Muscle of leg (tissue), 11 donors: ENCODE results near the gene HTR5A. TPM values are rescaled to one million over a fixed set of nuclear protein-coding genes. Genes with fewer than 3 reads are reported as not detected.

Experiments
- DNase-seq: peaks from one replicate; pipeline ENCODE4 v3.0.0; 2013
- H3K27ac ChIP-seq: one replicate; pipeline ENCODE4 v1.5.1; 2013; ENCODE audit warnings: mild to moderate bottlenecking, low read length, control low read depth
- H3K27me3 ChIP-seq: one replicate; pipeline ENCODE4 v1.6.1; 2013; ENCODE audit warnings: low read length; ENCODE audit not compliant: control insufficient read depth, insufficient read depth
- H3K36me3 ChIP-seq: one replicate; pipeline ENCODE4 v1.6.1; 2013; ENCODE audit warnings: low read length; ENCODE audit not compliant: control insufficient read depth, insufficient read depth
- H3K4me1 ChIP-seq: one replicate; pipeline ENCODE4 v1.6.1; 2013; ENCODE audit warnings: low read length; ENCODE audit not compliant: control insufficient read depth, insufficient read depth
- H3K4me3 ChIP-seq: one replicate; pipeline ENCODE4 v1.5.1; 2013; ENCODE audit warnings: low read length, control low read depth
- H3K9me3 ChIP-seq: replicated peaks from 2 replicates; pipeline ENCODE4 v1.6.1; 2013; ENCODE audit warnings: low read depth, low read length; ENCODE audit not compliant: control insufficient read depth
- WGBS: methylation state at CpG from one replicate; pipeline ENCODE4 v1.1.5; 2013; ENCODE audit warnings: missing lambda C conversion rate; ENCODE audit not compliant: insufficient coverage; 5-methylcytosine and 5-hydroxymethylcytosine counted together
- polyA plus RNA-seq, 8 donors: library from polyadenylated mRNA; unstranded; fragments of 120-200 nt; gene quantifications; one replicate each; pipeline versions ENCODE4 v1.2.1 to v1.2.3, GENCODE V29; 2013; ENCODE audit warnings: inconsistent platforms in 1 of 8, low replicate concordance in 1 of 8; ENCODE audit not compliant: insufficient read length in 8 of 8, insufficient read depth in 1 of 8
- total RNA-seq: library from RNA; stranded (reverse); fragments of 120-200 nt; gene quantifications from one replicate; pipeline ENCODE4 v1.2.4, GENCODE V29; 2013

Gene HTR5A
- total and polyA plus RNA-seq, 9 donors = not detected

DNA sequence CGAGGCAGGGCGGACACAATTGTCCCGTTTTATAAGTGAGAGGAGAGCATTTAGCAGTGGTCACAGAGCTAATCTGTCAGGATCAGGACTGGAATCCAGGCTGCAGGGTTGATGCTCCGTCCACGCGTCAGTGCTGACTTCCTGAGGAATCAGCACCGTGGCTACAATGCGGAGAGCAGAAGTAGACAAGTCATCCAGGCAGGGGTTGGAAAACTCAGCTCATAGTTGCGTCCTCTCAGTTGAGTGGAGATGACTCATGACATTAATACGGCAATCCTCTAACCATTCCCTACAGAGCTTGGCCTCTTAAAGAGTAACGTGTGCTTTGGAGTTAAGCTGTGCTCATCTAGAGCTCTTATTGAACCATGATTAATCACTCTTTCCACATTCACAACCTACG is 17.1 kb upstream of the HTR5A start:
- no peaks in the 10 kb centered on the region for H3K4me1 ChIP-seq
- no peak overlapping the region for H3K4me3 ChIP-seq
- H3K27ac ChIP-seq = no peak overlapping the region
- 69% methylated on average over 9 of the region's 12 CpGs for WGBS
- H3K27me3 ChIP-seq = no peaks in the 10 kb centered on the region
- H3K36me3 ChIP-seq = no peaks in the 10 kb centered on the region
- DNase-seq = no peak
- no peaks in the 10 kb centered on the region for H3K9me3 ChIP-seq

DNA sequence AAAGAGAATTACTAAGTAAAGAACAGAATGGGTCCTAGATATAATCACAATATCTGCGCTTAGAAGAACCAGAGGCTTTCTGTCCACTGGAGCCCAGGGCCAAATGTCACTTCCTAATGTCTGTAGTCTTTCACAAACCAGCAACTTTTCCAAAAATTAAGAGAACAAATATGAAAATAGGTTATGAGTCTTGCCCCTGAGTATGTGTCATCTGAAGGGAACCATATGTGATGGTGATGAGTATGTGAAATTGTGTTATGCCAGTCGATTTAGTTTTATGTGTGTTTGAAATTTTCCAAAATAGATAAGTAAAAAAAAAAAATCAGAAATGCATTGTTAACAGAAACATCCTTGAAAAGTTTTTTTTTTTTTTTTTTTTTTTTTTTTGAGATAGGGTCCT is 15.4 kb upstream of the HTR5A start:
- no CpG with 5 or more reads among the region's 2 CpGs for WGBS
- no peak for DNase-seq
- no peak overlapping the region for H3K4me3 ChIP-seq
- no peaks in the 10 kb centered on the region for H3K27me3 ChIP-seq
- H3K9me3 ChIP-seq = no peaks in the 10 kb centered on the region
- no peaks in the 10 kb centered on the region for H3K4me1 ChIP-seq
- H3K36me3 ChIP-seq = no peaks in the 10 kb centered on the region
- H3K27ac ChIP-seq = no peak overlapping the region

DNA sequence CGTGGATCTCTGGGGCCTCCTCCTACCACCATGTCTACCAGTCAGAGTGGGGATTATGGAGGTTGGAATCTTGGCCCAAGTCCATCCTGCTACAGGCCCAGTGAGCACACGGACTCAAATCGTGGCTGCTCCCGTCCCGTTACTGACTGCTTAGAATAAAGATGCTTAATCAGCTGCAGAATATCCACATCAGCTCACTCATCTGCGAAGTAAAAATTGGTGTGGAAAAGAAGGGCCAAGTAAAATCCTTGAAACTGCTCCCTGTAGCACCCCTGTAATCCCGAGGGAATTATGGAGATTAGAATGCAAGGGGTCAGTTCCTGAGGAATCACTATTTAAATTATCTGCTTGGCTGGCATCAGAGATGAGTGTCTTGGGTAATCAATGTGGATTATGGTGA is 13.0 kb upstream of the HTR5A start:
- DNase-seq = no peak
- 80% methylated on average over 1 of the region's 7 CpGs for WGBS
- H3K36me3 ChIP-seq = no peaks in the 10 kb centered on the region
- no peak overlapping the region for H3K27ac ChIP-seq
- peaks cover 2% of the 10 kb centered on the region for H3K4me1 ChIP-seq
- H3K9me3 ChIP-seq = no peaks in the 10 kb centered on the region
- H3K4me3 ChIP-seq = no peak overlapping the region
- no peaks in the 10 kb centered on the region for H3K27me3 ChIP-seq

DNA sequence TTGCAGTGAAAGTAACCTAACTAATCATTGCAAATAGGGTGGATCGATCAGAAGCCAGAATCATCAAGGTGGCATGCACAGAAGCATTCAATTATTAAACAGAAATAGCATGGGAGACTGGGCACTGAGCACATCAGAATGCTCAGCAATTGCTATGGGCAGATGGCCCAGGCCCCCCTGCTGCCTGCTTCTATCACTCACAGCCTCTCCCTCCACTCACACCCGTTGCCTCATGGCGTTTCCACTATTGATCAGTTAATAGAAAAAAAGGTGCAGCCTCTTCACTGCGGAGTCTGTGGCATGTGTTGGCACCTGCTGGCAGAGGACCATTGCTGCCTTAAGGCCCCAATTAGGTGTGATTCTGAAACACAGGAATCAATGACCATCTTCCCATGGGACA is 11.2 kb upstream of the HTR5A start:
- H3K27ac ChIP-seq = no peak overlapping the region
- WGBS = 58% methylated on average over 2 of the region's 4 CpGs
- peaks cover 3% of the 10 kb centered on the region for H3K4me1 ChIP-seq
- H3K27me3 ChIP-seq = no peaks in the 10 kb centered on the region
- no peaks in the 10 kb centered on the region for H3K9me3 ChIP-seq
- no peak for DNase-seq
- H3K4me3 ChIP-seq = no peak overlapping the region
- no peaks in the 10 kb centered on the region for H3K36me3 ChIP-seq

DNA sequence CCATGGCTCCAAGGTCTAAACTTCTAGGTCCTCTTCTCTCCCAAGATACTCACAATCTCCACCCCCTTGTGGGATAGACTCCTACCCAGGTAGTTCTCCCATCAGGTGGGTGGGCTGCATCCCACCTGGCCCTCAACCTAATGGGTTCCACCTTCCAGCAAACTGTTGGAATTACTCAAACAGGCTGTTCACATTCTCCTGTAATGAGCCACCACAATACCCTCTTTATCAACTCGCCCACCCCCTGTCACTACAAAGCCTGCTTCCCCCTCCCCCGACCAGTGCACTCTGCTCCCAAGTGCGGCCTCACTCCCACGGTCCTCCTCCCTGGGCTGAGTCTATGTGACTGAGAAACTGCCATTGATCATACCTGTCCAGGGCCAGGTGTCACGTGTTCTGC is 10.4 kb upstream of the HTR5A start:
- 38% methylated on average over 1 of the region's 5 CpGs for WGBS
- Histone ChIP-seq H3K27ac (no peak overlapping the region), H3K4me1 (peaks cover 3% of the 10 kb centered on the region), H3K4me3 (no peak overlapping the region), H3K9me3 (no peaks in the 10 kb centered on the region), H3K36me3 (no peaks in the 10 kb centered on the region), H3K27me3 (no peaks in the 10 kb centered on the region)
- DNase-seq = no peak

DNA sequence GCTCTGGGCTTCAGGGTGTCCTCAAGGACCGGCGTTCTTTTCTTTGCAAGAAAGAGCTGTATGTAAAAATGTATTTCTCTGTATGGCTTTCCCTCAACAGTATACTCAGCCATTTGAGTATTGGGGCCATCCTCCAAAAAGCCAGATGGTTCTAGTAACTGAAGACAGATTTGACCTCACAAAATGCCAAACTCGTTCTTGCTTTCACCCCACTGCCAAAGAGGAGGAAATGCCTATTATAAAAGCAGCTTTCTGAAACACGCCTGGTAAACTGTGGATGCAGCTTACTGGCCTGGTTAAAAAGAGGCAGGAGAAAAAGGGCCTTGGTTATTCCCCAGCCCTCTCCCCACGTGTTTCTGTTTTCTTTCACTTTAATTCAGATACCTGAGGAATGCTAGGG is 7.7 kb upstream of the HTR5A start:
- 21% methylated on average over 2 of the region's 5 CpGs for WGBS
- H3K36me3 ChIP-seq = no peaks in the 10 kb centered on the region
- no peak overlapping the region for H3K27ac ChIP-seq
- DNase-seq = peak; percentile 2
- no peak overlapping the region for H3K4me3 ChIP-seq
- H3K9me3 ChIP-seq = no peaks in the 10 kb centered on the region
- peaks cover 16% of the 10 kb centered on the region for H3K4me1 ChIP-seq
- no peaks in the 10 kb centered on the region for H3K27me3 ChIP-seq

DNA sequence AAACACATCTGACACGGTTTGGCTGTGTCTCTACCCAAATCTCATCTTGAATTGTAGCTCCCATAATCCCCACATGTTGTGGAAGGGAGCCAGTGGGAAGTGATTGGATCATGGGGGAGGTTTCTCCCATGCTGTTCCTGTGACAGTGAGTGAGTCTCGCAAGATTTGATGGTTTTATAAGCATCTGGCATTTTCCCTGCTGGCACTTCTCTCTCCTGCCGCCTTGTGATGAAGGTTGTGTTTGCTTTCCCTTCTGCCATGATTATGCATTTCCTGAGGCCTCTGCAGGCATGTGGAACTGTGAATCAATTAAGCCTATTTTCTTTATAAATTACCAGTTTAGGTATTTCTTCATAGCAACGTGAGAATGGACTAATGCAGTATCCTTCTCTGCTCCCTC is 5.9 kb upstream of the HTR5A start:
- WGBS = 33% methylated on average over 1 of the region's 4 CpGs
- Histone ChIP-seq H3K36me3 (no peaks in the 10 kb centered on the region), H3K27me3 (no peaks in the 10 kb centered on the region), H3K27ac (no peak overlapping the region), H3K4me3 (no peak overlapping the region), H3K9me3 (no peaks in the 10 kb centered on the region), H3K4me1 (peaks cover 16% of the 10 kb centered on the region)
- no peak for DNase-seq

DNA sequence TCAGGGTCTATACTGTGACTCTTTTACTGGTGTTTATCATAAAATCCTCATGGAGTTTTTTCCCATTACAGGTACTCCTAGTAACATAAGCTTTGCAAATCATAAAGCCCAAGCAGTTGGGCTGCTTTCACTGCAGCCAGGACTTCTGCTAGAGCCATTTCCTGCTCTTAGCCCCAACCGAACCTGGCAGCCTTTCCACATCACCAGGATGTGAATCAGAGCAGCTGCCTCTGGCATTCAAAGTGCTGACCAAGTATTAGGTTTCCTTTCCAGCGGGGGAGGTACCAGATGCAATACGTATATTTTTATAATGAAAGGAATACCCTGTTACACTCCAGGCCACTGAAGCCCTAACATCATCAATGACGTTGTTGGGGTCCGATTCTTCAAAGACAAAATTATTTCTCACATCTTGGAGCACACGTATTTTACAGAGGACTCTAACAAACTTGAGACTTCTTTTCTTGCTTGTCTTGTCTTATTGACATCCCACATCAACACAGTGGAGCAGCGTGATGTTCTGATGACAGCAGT is 3.6 kb upstream of the HTR5A start:
- Histone ChIP-seq H3K4me3 (no peak overlapping the region), H3K36me3 (no peaks in the 10 kb centered on the region), H3K27ac (peak overlapping the region; percentile 35), H3K27me3 (peaks cover 9% of the 10 kb centered on the region), H3K9me3 (no peaks in the 10 kb centered on the region), H3K4me1 (peaks cover 16% of the 10 kb centered on the region)
- WGBS = 20% methylated on average over 2 of the region's 7 CpGs
- DNase-seq = peak; percentile 81

DNA sequence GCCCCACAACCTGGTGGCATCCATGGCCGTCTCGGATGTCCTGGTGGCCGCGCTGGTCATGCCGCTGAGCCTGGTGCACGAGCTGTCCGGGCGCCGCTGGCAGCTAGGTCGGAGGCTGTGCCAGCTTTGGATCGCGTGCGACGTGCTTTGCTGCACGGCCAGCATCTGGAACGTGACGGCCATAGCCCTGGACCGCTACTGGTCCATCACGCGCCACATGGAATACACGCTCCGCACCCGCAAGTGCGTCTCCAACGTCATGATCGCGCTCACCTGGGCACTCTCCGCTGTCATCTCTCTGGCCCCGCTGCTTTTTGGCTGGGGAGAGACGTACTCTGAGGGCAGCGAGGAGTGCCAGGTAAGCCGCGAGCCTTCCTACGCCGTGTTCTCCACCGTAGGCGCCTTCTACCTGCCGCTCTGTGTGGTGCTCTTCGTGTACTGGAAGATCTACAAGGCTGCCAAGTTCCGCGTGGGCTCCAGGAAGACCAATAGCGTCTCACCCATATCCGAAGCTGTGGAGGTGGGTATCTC is 1.1 kb downstream of the HTR5A start:
- WGBS = 64% methylated on average over 41 of the region's 43 CpGs
- Histone ChIP-seq H3K27me3 (peaks cover 16% of the 10 kb centered on the region), H3K27ac (no peak overlapping the region), H3K9me3 (no peaks in the 10 kb centered on the region), H3K36me3 (no peaks in the 10 kb centered on the region), H3K4me3 (no peak overlapping the region), H3K4me1 (peaks cover 6% of the 10 kb centered on the region)
- DNase-seq = no peak

DNA sequence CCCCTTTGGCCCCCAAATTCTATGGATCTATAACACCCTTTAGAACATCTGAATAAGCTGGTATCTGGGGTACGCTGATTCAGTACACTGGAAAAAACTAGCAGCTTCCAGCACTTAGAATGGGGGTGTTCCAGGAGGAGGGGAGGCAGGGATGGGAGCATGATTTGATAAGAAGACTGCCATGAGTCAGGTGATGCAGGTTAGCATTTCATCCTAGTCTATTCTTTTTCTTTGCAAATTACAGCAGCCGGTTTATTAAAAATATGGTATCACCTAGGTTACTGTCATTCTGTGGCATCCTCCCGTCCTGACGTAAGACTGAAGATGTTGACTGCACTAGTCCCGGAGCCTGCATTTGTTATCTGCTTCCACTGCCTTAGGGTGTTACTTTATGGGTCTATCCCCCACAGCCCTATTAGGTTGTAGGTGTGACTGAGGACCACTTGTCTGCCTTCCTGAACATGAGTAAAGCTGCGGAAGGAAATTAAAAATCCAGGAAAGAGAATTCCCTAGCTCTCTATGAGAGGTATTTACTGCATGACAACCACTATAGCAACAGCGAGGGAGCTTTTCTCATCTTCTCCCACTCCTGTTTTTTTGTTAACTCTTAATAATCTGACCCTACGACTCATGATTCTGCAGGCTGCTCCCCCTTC is 1.9 kb downstream of the HTR5A start:
- Histone ChIP-seq H3K4me3 (no peak overlapping the region), H3K27ac (no peak overlapping the region), H3K36me3 (no peaks in the 10 kb centered on the region), H3K27me3 (peaks cover 16% of the 10 kb centered on the region), H3K4me1 (no peaks in the 10 kb centered on the region), H3K9me3 (no peaks in the 10 kb centered on the region)
- WGBS = 0% methylated on average over 1 of the region's 8 CpGs
- DNase-seq = no peak

DNA sequence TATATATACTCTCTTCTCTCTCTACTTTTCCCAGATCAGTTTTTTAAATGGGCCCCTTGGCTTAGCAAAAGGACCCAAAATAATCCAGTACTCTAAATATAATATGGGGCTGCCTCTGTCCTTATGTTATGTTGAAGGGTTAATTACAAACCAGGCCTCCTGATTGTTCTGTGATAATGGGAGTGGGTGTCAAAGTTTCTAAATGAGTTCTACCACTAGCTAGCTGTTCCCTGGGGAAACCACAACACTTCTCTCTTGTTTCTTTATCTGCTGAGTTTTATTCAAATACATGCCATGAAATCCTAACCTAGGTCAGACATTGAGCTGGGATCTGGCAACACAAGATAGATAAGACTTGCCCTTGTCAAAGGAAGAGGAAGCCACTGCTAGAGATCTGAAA is 3.8 kb downstream of the HTR5A start:
- Histone ChIP-seq H3K4me3 (no peak overlapping the region), H3K27ac (no peak overlapping the region), H3K36me3 (no peaks in the 10 kb centered on the region), H3K27me3 (peaks cover 18% of the 10 kb centered on the region), H3K4me1 (no peaks in the 10 kb centered on the region), H3K9me3 (no peaks in the 10 kb centered on the region)
- no peak for DNase-seq
